ENCODE measurements around the gene KIRREL3.

Gene KIRREL3

GRCh38 chr11:126766440-126766839 lies 234.1 kb downstream of the KIRREL3 start:
- DNase-seq: no peak

- no peak for DNase-seq
Observed at GRCh38 chr11:126765196-126765595, 235.4 kb downstream of the KIRREL3 start.

- DNase-seq: no peak
Observed at GRCh38 chr11:126764231-126764630, 236.3 kb downstream of the KIRREL3 start.

- DNase-seq: no peak
Observed at GRCh38 chr11:126756855-126757254, 243.7 kb downstream of the KIRREL3 start.

DNA sequence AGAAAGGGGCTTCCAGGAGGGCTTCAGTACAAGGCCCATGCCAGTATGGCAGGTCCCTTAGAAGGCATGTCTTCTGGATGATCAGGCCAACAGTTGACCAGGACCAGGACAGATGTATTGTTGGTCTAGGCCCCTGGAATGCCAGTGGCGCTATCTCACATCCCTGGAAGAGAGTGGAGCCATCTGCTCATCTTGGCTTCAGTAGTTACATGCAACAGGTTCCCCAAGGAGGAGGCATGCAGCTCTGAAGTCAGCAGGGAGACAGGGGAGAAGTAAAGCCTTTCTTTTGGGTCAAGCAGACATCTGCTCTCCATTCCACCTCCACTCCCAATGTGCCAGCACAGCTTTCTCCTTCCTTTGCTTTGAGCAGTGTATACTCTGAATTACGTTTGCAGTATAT lies 244.1 kb downstream of the KIRREL3 start:
- DNase-seq: no peak

DNA sequence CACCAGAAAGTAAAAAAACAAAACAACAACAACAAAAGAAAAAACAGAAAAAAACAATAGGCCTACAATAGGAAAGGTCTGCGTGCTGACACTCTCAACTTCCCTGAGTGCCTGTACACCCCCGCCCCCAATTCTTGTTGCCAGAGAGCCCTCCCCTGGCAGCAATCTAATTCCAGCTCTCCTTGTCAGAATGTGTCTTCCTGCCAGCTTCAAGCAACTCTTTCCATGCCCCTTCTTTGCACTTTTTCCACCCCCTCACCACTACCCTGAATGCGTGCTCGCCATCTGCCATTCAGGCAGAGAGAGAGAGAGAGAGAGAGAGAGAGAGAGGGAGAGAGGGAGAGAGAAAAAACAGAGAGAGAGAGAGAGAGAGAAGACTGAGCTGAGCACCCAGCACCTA lies 245.0 kb downstream of the KIRREL3 start:
- no peak for DNase-seq

- no peak for DNase-seq
Observed at GRCh38 chr11:126754591-126755426, 245.8 kb downstream of the KIRREL3 start.

DNA sequence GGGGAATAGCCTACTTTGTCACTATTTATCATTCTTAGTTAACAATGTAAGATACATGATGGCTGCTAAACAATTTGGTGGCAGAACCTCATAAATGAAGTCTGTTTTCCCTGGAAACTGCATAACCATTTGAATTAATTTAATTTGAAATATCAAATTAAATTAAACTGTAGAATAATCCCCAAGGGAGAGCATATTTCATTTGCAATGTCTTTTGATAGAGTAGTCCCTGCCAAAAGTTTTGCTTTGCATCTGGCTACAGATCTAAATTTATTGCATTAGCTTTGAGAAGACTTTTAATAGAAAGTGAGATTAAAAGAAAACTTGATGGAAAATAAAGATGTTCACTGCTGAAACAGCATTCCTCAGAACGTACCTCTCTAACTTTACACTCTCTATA lies 246.6 kb downstream of the KIRREL3 start:
- DNase-seq: no peak

DNA sequence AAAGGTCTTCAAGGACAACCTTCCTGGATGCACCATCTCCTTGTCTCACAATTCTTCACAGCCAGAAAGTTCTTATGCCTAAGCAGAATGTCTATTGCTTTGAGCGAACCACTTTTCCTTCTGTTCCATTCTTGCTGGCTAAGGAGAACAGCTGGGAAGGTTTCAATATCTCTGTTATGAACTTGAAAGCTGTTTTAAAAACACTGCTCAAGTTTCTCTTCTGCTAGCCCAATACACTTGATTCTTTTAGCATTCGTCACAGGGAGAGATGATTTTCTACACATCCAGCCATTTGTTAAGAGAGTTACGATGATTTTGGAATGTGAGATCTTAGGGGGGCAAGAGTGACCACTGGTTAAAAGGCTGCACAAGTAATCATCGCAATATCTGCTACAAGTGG lies 249.3 kb downstream of the KIRREL3 start:
- DNase-seq: no peak

- no peak for DNase-seq
Observed at GRCh38 chr11:126748793-126749192, 251.8 kb downstream of the KIRREL3 start.

DNA sequence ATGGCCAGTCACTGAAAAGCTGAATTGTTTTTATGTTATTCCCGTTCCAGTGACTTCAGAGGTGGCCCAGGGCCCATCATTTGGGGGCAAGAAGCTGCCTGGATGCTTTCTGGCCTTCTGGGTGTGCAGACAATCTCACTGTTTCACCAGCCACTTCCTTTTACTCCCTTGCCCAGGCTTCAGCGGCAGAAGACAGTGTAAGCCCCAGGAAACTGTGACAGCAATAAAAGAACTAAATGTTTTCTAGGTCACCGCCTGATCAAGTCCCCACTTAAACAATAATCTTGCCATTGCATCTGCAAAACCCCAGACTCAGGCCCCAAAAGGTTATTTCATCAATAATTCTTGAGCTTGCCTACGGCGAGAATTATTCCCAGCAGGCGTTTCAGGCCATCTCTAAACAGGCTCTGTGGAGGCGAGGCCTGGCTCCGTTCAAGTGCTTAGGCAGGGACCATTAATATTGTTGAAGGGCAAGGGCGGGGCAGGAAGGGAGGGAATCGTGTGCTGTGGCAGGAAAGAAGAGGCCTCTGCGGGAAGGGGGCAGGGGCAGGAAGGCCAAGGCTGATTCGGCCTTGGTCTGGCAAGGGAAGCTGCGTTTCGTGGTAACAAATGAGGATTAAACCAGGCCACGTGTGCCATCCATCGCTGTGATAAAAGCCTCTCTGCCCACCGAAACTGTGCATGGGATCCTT lies 252.3 kb downstream of the KIRREL3 start:
- DNase-seq: no peak

DNA sequence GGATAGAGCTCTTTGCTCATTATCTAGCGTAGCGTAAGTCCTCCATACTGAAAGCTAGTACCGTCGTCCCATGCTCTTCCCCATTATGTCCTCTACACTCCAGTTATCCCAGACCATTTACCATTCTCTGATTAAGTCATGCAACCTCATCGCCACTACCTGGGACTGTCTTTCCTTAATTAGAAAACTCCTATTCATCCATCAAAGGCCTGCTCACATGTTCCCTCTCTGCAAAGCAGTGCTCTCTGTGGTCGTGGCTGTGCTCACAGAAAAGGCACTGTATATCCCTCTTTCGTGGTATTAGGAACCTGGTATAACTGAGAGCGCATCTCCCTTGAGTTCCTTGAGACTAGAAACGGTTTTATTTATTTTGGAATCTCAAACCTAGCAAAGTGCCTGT lies 253.3 kb downstream of the KIRREL3 start:
- DNase-seq: no peak

- no peak for DNase-seq
Observed at GRCh38 chr11:126746443-126746842, 254.1 kb downstream of the KIRREL3 start.

DNA sequence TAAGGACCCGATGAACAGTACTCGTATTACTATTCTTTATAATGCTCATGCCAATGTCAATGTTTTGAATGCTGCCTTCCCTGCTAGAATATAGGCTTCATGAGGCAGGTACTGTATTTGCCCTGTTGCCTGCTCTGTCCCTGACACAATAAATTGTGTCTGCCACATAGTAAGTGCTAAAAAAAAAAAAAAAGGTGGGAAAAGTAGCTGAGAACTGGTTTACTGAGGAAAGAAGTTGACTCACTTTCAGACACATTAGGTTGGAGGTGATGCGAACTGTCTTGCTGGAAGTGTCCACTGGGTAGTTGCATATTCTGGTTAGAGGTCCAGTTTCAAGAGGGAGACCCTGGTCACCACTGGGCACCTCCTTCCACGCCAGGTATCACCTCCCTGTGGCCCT lies 255.9 kb downstream of the KIRREL3 start:
- no peak for DNase-seq

DNA sequence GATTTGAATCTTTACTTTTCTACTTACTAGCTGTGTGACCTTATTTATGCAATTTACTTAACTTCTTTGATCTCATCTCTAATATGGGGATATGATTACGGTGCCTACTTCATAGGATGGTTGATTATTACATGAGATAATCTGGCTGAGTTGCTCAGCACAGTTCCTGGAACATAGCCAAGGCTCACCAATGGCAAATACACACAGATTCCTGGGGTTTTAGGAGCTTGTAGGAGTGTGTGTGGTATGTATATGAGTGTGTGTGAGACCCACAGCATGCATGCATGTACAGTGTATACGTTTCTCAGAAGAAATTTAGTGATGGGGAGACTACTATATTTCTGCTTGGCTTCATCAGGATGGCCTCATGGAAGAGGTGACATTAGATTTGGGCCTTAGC lies 256.9 kb downstream of the KIRREL3 start:
- DNase-seq: no peak

- DNase-seq: no peak
Observed at GRCh38 chr11:126742582-126742981, 258.0 kb downstream of the KIRREL3 start.

DNA sequence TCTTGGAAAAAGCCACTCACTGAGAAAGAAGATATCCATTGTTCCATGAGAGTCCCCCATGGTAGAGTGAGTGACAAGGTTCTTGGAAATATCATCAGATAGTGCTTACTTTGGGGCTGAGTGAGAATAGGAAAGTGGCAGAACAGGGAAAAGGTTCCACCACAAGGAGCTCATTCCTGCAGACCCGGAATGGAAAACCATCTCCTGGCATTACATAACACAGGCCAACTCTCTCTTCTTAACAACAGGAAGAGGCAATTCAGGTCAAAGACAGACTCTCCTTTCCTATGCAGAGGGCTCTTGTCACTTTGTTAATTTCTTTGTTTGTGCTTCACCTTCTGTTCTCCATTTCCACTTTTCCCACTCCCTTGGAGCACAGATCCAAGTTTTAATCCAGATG lies 259.7 kb downstream of the KIRREL3 start:
- no peak for DNase-seq

DNA sequence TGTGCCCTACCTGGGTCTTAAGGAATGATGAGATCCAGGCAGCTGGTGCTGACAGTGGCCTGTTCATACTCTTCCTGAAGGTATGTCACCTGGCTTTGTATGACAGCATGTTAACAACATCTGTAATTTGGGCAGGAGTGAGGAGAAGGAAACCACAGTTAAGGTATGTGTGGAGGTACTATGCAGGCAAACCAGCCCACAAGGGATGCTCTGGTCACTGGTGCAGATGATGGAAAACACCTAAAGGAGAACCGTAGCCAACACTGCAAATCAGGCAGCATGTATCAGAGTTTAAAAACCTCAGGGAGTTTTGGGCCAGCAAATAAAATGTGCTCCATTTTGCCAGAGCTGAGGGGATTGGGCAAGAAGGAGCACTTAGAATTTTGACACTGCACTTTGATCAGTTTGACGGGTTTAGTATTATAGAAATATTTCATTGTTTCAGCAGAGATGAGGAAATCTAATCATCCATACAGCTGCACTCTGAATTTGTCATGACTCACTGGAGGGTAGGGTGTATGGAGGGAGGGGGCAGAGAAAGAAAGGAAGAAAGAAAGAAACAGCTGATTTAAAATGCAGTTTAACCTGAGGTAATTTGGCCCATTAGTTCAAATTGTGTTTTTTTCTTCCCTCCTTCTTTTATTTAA lies 260.9 kb downstream of the KIRREL3 start:
- DNase-seq: no peak

DNA sequence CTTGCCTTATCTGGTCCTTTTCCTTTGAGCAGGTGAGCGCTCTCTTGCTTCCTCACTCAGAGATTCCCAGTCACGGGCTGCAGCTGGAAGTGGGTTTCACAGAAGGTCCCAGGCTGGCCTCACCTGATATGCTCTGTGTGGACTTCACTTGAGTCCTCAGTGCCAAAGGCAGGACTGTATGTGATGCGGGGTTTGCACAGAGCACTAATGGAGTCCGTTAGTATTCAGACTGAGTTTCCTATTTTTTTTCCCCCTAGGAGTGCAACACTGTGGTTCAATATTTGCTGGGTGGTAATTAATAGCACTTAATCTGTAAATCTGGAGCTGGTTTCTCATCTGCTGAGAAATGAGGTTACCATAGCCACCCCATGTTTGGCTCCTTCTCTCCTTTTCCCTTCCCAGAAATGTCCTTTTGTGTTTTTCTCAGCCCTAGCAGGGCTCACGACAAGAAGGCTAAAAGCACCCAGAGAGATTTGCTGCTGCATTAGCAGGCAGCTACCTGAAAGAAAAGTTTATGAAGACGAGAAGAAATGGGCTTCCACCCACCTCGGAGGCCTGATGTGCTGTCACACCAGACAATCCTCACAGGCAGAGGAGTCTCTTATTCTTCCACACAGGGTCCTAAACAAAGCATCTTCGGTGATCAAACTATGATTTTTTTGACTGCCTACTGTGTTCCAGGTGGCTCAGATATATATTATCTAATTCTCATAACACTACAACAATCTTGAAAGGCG lies 262.1 kb downstream of the KIRREL3 start:
- no peak for DNase-seq

GRCh38 chr11:126736682-126737572 lies 263.6 kb downstream of the KIRREL3 start:
- DNase-seq: no peak

- DNase-seq: no peak
Observed at GRCh38 chr11:126734752-126735151, 265.8 kb downstream of the KIRREL3 start.

DNA sequence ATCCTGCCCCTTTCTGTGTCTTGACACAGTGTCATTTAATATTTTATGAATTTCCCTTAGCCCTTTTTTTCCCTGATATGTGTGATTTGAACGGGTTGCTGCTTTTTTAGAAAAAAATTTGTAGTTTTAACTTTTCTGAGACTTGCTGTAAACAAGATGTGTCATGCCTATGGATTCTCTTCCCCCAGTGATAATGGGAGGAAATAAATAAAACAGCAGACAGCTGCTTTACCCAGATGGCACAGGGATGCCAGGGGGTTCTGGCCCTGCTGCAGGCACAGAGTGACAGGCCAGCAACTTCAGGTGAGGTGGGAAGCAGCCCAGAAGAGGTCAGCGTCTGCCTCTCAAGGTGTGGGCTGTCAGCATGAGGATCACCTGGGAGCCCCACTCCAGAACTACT lies 266.9 kb downstream of the KIRREL3 start:
- DNase-seq: no peak
